ENCODE data around the gene HDAC7. TPM values are rescaled to one million over a fixed set of nuclear protein-coding genes. Genes with fewer than 3 reads are reported as not detected.
A peak's percentile ranks its signal among the peaks of the same experiment; 100 is the strongest.

The HDAC7 gene
- total and polyA plus RNA-seq, 2 of the 13 experiments (the other 11 are each of a cell fraction or from before 2014, with no cell fraction given): 4.6 to 10.8 TPM

DNA sequence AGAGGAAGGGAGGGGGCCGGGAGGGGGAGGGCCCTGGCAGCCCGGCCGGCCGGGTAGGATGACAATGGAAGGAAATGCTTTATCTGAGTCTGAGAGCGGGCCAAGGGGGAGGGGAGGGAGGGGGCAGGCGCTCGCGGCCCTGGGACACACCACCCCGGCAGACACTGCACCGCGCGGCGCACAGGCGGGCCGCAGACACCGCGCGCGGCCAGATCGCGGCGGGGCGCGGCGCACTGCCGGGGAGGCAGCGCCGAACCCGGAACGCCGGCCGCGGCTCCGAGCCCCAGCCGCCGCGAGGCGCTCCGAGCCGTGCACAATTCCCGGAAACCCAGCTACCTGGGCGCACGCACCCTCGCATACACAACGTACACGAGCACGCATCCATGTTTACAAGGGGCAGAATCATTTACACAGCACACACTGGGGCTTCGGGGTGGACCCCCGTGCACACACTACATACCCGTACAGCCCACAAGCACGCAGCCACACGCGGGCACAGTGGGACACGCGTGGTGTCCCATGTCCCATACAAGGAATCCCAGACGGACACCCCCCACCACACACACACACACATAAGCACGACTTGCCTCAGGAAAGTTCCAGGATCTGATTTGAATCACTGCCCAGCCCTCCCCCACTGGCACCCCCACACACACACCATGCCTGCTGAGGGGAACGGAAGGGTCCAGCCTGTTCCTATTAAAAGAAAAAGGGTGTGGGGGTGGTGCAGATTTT, at the start of gene HDAC7 (continued):
- no peak for TF ChIP-seq SOX13 (IDR thresholded peaks at IDR 0.05)
- no peak; a peak in 1 of 4 replicates for TF ChIP-seq SOX13 (CRISPR knock-in tag; conservative IDR thresholded peaks at IDR 0.05 in 1 of 2, IDR thresholded peaks at IDR 0.05 in 1 of 2)
- peak; percentile 29; the same call in 1 of the 2 replicates for TF ChIP-seq TBX2 (CRISPR knock-in tag; IDR thresholded peaks at IDR 0.05; ENCODE audit: borderline replicate concordance)
- TF ChIP-seq CCAR2 (optimal IDR thresholded peaks at IDR 0.05; ENCODE audit: low read depth, low read length): no peak
- TF ChIP-seq NCOA2 (CRISPR knock-in tag; IDR thresholded peaks at IDR 0.05): peak; percentile 24; the same call in 1 of the 2 replicates
- TF ChIP-seq TAF1 (CRISPR knock-in tag; IDR thresholded peaks at IDR 0.05): peak; percentile 50
- TF ChIP-seq TEAD2 (CRISPR knock-in tag; IDR thresholded peaks at IDR 0.05): no peak
- TF ChIP-seq ZNF720 (CRISPR knock-in tag; IDR thresholded peaks at IDR 0.05): no peak
- peak; percentile 67; the same call in 1 of the 2 replicates for TF ChIP-seq ZNF740 (CRISPR knock-in tag; IDR thresholded peaks at IDR 0.05)
- no peak for TF ChIP-seq KLF11 (CRISPR knock-in tag; IDR thresholded peaks at IDR 0.05)
- no peak for TF ChIP-seq ZNF30 (CRISPR knock-in tag; IDR thresholded peaks at IDR 0.05)
- TF ChIP-seq SAP130 (CRISPR knock-in tag; IDR thresholded peaks at IDR 0.05; ENCODE audit: low read depth): peak; percentile 63
- peak; percentile 36 for TF ChIP-seq IKZF4 (CRISPR knock-in tag; IDR thresholded peaks at IDR 0.05; ENCODE audit: borderline replicate concordance, low read depth, not compliant biosample characterization)
- no peak for TF ChIP-seq CBX2 (IDR thresholded peaks at IDR 0.05; ENCODE audit: low read depth, low read length)
- no peak for TF ChIP-seq CBX2 (CRISPR knock-in tag; IDR thresholded peaks at IDR 0.05; ENCODE audit: low read depth)
- TF ChIP-seq, protein P1, sequence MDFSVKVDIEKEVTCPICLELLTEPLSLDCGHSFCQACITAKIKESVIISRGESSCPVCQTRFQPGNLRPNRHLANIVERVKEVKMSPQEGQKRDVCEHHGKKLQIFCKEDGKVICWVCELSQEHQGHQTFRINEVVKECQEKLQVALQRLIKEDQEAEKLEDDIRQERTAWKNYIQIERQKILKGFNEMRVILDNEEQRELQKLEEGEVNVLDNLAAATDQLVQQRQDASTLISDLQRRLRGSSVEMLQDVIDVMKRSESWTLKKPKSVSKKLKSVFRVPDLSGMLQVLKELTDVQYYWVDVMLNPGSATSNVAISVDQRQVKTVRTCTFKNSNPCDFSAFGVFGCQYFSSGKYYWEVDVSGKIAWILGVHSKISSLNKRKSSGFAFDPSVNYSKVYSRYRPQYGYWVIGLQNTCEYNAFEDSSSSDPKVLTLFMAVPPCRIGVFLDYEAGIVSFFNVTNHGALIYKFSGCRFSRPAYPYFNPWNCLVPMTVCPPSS (IDR thresholded peaks at IDR 0.05): no peak
- TF ChIP-seq ZNF746 (CRISPR knock-in tag; IDR thresholded peaks at IDR 0.05): 0 out of 2 replicates have a peak, but pooled peaks have one; percentile 16
- TF ChIP-seq, protein P2, sequence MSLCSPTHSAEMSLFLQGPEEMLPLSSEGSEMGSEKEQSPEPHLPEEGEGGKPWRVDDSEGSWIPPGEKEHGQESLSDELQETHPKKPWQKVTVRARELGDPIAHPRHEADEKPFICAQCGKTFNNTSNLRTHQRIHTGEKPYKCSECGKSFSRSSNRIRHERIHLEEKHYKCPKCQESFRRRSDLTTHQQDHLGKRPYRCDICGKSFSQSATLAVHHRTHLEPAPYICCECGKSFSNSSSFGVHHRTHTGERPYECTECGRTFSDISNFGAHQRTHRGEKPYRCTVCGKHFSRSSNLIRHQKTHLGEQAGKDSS (CRISPR knock-in tag; IDR thresholded peaks at IDR 0.05; ENCODE audit: borderline replicate concordance, low read depth): 0 out of 2 replicates have a peak, but pooled peaks have one; percentile 36
- TF ChIP-seq ZNF646 (CRISPR knock-in tag; IDR thresholded peaks at IDR 0.05): no peak

Measured in HepG2 (cell line).